Lower leg skin (tissue), 3 donors: Measurements from ENCODE around the gene DSG2.

Source experiments
- CTCF ChIP-seq, 3 donors: fragments of 450-650 bp; IDR thresholded peaks; one replicate each; pipeline ENCODE4 v1.5.1; 2016; ENCODE audit warnings: antibody characterized with exemption in 3 of 3, mild to moderate bottlenecking in 3 of 3, moderate library complexity in 2 of 3
- POLR2A ChIP-seq, 2 donors: fragments of 450-650 bp; IDR thresholded peaks; one replicate each; pipeline ENCODE4 v1.6.1; 2016 to 2017; ENCODE audit warnings: antibody characterized with exemption in 2 of 2, mild to moderate bottlenecking in 1 of 2, moderate library complexity in 1 of 2

DNA sequence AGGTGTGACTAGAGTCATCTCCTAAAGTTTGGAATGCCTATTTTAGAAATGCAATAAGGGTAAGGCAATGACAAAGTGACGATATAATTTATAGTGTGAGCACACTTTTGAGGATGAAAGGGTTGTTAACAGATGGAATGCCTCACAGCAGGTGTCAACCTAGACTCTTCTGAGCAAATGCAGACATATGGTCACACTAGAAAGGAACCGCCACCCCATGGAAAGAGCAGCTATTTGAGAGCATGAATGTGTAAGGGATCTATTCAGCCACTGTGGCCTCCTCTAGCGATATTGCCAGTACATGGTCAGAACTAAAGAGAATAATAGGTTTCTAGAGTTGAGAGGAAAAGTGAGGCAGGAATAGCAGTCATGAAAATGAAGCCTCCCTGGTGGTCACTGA is 18.5 kb downstream of the DSG2 start:
- no peak for TF ChIP-seq POLR2A (IDR thresholded peaks at IDR 0.05)
- no peak for TF ChIP-seq CTCF (IDR thresholded peaks at IDR 0.05)
